NK-92 (cell line): ENCODE results near the gene UBR1.
"Not testable (repeated sequence)": the region's sequence is repeated elsewhere in the genome, so short reads cannot be mapped to it uniquely, and the experiment has no call there.

Experiments used
- DNase-seq: peaks from one replicate; lab custom pipeline; 2025; ENCODE audit not compliant: unreplicated experiment; lab: John Stamatoyannopoulos, UW

Gene UBR1

DNA sequence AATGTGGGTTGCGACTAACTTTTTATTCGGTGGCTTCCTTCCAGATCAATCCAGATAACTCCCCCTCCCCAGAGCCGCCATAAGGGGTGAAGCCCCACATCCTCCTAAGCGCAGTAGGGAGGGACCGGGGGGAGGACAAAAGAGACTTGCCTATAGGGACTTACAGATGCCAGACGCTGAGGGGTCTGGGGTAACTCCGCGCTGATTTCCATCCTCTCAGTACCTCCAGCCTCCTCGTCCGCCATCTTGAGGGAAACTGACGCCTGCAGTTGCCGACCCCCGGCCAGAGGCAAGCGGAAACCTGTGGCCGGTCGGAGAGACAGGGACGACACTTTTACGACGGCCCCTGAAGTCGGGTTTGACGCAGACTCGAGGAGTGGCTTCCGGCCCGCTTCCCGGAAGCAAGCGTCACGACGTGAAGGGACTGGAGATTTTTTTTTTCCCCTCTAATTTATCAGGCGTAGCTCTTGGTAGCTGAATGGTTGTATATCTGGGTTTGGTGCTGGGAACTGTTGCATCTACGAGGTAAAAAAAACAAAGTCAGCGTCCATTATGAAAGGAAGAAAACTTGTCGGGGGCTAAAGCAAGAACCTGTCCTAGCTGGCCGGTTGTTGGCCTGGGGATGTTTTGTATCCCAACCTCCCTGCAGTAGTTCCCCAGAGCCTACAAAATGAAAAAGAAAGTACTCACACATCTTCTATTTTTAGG lies at the start of gene UBR1:
Gene UBR1 (minus strand): TSS at position 261 of the 708 bp plus-strand sequence. CDS start 16 bp downstream, at position 245.
- peak; percentile 43 for DNase-seq

DNA sequence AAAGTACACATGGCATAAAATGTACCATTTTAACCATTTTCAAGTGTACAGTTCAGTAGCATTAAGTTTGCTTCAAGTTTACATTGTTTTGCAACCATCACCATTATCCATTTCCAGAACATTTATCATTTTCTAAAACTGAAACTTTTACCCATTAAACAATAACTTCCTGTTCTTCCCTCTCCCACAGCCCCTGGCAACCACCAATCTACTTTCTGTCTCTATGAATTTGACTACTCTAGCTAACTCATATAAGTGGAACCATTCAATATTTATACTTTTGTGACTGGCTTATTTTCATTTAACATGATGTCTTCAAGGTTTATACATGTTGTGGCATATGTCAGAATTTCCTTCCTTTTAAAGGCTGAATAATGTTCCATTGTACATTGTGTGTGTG lies 47.4 kb upstream of the UBR1 start:
- DNase-seq = no peak

DNA sequence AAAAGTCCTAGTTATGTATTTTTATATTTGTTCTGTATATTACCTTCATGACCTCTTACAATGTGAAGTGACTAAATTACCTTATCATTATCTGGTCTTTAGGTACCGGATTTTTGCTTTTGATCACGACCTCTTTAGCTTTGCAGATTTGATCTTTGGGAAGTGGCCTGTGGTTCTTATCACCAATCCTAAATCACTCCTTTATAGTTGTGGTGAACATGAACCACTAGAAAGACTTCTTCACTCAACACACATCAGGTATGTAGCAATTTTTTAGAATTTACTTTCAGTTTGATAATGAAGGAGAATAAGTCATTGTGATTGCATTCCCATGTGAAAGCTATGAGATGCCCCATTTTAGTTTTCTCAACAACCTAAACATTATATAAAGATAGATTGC lies 45.9 kb upstream of the UBR1 start:
- DNase-seq = no peak

DNA sequence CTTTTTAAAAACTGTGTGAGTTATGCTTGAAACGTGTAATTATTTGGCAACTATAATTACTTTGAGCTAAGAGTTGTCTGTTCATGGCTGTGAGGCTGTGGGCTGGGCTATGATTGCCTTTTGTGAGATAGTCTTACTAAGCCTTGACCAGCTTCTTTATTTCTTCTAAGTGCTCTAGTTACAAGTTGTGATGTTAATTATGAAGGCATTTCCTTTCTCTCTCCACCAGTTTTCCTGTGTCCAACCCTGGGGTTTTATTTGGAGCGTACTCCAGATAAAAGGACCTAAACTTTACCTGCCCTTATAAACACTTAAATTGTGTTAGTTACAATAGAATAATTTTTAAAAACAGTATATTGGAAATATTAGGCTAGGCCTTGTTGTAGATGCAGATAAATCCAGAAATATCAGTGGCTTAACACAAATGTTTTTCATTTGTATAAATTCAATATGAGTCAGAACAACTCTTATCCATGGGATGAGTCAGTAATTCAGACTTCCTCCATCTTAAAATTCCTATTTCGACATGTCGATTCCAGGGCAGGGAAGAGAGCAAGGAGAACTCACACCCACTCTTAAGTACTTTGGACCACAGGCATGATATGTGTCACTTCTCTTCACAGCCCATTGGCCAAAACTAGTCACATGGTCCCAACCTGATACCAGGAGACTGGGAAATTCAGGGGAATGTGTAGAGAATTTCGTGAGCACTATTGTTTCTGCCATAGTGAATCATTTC lies 44.5 kb upstream of the UBR1 start:
- no peak for DNase-seq

DNA sequence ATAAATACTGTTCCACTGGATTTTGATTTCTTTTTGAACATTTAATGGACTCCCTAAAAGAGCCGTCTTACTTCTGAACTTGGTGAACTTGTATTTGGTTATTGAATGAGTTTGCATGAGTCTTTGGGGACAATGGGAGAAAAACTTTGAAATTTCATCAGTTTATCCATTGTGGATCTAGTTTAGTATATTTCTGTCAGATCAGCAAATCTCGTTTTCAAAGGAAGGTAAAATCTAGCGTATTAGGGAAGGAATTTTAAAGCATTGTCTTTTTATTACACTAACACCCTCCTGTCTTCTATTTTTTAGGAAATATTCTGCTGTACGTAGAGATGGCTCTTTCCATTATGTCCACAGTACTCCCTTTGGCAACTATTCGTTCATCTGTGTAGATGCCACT lies 40.3 kb upstream of the UBR1 start:
- DNase-seq = no peak

DNA sequence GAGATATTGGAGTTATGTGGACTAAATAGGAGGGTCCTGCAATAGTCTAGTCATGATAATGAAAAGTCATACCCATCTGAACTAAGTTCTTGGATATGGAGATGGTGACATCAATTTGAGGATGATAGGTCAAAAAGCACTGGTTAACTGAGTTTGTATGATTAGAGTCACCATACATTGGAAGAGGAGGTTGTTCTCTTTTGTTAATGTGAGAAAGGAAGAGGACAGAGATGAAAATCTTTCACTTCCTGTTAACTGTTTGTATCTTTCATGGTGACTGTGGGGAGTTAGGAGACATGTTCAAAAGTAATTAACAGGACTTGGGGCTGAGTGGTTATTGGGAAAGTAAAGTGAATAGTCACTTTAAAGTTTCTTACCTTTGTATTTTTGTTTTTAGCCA lies 38.7 kb upstream of the UBR1 start:
- no peak for DNase-seq

DNA sequence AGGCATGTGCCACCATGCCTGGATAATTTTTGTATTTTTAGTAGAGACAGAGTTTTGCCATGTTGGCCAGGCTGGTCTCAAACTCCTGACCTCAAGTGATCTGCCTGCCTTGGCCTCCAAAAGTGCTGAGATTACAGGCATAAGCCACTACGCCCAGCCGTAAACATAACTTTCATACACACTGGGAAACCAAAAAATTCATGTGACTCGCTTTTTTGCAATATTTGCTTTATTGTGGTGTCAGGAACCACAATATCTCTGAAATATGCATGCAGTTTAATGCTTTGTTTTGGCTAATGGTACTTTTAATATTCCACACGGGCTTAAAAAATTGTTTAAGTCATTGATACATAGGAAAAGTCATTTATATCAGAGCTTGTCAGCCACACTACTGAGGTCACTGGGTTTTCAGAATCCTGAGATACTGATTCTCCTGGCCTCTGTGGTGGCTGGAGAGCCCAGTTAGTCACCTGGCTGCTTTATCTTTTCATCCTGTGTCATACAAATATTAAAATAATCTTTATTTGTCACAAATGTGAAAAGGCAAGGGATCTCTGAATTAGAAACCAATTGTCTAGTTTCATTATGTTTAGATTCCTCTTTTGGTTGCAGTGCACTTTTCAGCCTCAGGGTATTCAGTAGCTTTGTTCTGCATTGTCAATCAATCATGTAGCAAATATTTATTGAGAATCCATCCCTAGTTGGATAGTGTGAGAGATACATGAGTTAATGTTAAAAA lies 37.5 kb upstream of the UBR1 start:
- DNase-seq = no peak

DNA sequence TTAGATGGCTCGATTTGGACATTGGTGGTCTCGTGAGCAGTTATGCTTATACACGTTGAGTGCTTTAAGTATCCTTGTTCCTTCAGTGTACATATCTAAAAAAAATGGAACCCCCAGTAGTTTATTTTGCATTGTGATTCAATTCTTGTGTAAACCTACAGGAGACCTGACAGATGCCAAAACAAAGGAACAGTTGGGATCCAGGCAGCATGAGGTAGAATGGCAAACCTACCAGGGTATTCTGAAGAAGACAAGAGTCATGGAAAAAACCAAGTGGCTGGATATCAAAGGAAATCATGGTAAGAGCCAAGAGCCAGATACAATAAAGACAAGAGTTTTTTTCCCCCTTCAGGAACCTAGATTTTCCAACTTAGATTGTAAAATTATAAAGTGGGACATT lies 29.5 kb upstream of the UBR1 start:
- no peak for DNase-seq

DNA sequence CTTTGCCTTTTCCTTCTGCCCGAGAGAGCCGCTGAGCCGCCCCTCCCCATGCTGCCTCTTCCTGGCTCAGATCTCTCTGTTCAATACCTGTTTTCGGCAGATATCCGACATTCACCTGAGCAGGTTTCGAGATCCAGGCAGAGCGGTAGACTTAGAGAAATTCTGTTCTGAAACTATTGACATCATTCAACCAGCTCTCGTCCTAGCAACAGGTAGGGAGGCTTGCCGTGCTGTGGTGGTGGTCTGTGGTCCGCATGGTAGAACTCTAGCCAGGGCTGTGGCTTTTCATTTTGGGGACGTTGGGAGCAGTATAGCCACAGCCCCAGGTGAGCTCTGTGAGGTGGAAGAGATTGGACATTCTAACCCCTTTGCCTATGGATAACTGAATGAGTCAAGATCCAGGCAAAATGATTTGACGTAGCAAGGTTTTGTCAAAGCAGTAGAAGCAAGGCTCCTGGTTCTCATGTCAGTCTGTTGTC lies 28.4 kb upstream of the UBR1 start:
- no peak for DNase-seq

DNA sequence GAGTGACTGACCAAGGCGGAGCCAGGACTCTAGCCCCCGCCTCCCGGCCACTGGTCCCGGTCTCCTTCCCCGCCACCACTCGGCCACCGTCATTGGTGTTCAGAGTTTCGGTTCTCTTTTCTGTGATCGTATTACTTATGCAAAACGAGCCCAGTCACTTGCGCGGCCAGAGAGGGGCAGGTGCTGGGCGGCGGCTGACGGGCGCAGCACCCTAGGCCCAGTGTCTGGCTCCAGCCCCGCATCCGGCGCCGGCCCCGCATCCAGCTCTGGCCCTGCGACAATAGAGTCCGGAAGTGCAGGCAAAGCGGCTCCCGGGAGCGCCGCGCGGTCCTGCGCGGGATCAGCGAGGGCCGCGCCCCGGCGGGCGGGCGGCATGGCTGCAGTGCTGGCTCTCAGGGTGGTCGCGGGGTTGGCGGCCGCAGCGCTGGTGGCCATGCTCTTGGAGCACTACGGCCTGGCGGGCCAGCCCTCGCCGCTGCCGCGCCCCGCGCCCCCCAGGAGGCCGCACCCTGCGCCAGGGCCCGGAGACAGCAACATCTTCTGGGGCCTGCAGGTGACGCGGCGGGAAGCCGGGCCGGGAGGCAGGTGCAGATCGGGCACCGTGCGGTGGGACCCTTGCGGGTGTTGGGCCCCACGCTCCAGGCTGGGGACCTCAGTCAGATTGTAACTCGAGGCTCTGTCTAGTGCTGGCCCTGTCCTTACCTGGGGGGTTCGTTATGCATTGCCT lies 27.8 kb upstream of the UBR1 start, which contains the start of gene TMEM62:
Gene TMEM62 (plus strand): TSS at position 157 of the 727 bp plus-strand sequence. CDS start 217 bp downstream, at position 374.
- DNase-seq = no peak

DNA sequence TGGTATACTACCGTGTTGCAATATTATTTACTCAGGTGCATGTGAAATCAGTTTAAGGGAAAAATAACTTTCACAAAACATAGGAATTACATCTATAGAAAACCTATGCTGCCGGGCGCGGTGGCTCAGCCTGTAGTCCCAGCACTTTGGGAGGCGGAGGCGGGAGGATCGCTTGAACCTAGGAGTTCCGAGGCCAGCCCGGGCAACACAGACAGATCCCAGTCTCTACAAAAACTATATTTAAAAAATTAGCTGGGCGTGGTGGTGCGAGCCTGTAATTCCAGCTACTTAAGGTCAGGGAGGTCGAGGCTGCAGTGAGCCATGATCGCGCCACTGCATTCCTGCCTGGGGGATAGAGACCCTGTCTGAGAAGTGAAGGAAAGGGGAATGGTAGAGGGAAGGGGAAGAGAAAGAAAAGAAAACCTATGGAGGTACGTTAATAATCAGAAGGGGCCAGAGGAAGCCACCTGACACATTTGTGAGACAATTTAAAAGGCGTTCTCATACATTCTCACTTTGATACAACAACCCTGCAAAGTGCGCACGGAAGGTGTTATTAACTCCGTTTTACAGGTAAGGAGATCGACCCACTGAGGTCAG lies 27.1 kb upstream of the UBR1 start:
- DNase-seq = no peak

DNA sequence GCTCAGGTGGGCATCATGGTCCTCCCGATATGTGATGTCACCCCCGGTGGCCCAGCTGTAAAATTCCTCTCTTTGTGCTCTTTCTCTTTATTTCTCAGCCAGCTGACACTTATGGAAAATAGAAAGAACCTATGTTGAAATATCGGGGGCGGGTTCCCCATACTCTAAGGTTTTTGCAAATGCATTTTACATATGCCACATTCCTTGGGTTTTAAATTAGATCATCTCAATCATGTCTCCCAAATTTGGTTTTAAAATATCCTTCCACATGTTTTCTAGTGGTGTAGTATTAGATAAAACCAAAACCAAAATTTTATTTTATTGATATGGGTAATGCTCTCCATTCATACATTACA lies 23.1 kb upstream of the UBR1 start:
- DNase-seq = no peak

DNA sequence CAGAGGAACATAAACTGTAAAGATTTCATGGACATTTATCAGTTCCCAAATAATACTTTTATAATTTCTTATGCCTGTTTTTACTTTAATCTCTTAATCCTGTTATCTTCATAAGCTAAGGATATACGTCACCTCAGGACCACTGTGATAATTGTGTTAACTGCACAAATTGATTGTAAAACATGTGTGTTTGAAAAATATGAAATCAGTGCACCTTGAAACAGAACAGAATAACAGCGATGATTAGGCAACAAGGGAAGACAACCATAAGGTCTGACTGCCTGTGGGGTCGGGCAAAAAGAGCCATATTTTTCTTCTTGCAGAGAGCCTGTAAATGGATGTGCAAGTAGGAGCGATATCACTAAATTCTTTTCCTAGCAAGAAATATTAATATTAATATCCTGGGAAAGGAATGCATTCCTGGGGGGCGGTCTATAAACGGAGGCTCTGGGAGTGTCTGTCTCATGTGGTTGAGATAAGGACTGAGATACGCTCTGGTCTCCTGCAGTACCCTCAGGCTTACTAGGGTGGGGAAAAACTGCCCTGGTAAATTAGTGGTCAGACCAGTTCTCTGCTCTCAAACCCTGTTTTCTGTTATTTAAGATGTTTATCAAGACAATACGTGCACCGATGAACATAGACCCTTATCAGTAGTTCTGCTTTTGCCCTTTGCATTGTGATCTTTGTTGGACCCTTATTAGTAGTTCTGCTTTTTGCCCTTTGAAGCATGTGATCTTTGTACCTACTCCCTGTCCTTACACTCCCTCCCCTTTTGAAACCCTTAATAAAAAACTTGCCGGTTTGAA lies 22.5 kb upstream of the UBR1 start:
- not testable (repeated sequence) for DNase-seq

DNA sequence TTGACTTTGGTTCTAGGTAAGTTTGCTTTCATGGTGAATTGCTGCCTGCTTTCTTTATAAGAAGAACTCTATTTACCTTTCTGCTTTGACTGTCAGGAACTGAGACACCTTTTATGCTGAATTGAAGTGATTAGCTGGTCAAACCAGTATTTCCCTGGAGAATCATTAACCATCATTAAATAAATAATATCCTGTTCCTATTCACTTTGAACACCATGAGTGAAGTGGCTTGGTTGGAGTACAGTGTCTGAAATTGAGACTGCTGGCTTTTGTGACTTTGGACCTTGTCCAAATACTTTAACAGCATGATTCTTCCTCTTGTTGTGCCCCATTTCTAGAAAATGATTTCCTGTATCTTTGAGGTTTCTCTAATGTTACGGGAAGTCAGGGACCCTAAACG lies 21.9 kb upstream of the UBR1 start:
- DNase-seq = no peak

DNA sequence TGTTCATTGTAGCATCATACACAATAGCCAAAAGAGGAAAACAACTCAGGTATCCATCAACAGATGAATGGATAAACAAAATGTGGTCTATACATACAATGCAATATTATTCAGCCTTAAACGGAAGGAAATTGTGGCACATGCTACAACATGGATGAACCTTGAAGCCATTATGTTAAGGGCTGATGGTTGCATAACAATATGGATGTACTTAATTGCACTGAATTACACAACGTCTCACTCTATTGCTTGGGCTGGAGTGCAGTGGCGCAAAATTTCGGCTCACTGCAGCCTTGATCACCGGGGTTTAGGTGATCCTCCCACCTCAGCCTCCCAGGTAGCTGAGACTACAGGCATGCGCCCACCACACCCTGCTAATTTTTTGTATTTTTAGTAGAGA lies 20.5 kb upstream of the UBR1 start:
- no peak for DNase-seq

DNA sequence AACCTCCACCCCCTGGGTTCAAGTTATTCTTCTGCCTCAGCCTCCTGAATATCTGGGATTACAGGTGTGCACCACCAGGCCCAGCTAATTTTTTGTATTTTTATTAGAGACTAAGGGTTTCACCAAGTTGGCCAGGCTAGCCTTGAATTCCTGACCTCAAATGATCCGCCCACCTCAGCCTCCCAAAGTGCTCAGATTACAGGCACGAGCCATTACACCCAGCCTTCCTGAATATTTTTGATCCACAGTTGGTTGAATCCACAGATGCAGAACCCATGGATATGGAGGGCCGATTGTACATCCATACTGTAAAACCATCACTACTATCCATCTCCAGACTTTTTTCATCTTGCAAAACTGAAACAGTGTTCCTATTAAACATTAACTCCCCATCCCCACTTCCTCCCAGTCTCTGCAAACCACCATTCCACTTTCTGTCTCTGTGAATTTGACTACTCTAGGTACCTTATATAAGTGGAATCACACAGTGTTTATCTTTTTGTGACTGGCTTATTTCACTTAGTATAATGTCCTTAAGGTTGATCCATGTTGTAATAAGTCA lies 19.3 kb upstream of the UBR1 start:
- DNase-seq = no peak

DNA sequence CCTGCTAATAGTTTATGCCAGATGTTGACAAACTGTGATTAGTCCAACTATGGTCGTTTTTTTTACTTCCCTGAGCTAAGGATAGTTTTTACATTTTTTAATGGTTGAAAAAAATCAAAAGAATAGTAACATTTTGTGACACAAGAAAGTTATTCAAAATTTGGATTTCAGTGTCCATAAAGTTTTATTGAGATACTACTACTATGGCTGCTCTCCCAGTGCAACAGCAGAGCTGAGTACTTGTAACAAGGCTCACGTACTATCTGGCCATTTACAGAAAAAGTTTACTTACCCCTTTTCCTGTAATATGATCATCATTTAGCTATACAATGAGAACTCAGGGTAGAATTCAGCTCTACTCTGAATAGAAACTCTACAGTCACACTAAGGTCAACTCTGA lies 16.0 kb upstream of the UBR1 start:
- DNase-seq = no peak

DNA sequence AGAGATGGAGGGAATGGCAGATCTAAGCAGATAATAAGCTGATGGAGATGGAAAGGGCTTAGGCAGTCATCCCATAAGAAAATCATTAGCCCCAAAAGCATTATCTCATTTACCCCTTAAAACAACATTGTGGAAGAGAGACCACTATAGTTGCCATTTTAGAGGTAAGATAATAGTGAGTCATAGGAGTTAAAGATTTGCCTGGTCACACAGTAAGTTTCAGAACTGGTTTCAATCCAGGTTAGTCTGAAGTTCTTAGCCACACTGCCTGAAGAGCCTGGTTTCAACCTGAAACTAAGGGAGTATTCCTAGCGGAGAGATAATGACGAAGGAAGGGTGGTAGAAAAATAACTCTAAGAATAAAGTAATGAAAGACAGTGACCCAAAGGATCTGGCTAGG lies 13.0 kb upstream of the UBR1 start:
- no peak for DNase-seq

DNA sequence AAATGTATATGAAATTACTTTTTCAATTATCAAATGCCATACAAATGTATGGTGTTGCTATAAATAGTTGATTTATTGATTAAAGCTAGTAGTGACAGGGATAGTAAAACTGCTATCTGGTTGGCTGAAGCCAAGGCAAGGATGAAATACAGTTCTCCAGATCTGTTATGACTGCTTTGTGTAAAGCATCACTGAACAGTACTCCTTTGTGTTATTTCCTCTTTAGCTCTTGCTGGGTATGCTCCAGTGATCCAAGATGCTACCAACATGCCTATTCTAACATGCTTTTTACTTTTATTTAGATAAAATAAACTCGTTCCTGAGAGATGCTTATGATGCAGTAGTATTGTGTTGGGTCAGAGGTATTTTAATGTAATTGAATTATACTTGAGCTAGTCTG lies 12.4 kb upstream of the UBR1 start:
- no peak for DNase-seq

DNA sequence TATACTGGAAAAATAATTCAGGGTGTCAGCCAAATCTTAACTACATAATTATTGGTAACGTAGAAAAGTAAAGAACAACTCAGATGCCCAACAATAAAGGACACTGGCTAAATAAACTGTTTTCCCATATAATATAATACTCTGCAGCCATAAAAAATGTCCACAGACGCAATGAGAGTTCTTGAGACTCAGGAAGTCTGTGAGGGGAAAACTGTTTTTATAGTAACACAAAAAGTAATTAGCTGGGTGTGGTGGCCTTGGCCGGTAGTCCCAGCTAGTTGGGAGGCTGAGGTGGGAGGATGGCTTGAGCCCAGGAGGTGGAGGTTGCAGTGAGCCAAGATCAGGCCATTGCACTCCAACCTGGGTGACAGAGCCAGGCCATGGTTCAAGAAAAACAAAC lies 5.5 kb upstream of the UBR1 start:
- DNase-seq = no peak
